Keratinocyte (primary cell): ENCODE data around the gene RPL32.
A peak's percentile ranks its signal among the peaks of the same experiment; 100 is the strongest.

ENCODE experiments used
- EZH2 ChIP-seq: IDR thresholded peaks from one replicate; pipeline ENCODE4 v1.6.1; 2012; ENCODE audit warnings: inconsistent platforms, mild to moderate bottlenecking, low read length, moderate library complexity
- TF ChIP-seq, protein P1 (sequence below), 3 experiments: IDR thresholded peaks in 1 of 3; conservative IDR thresholded peaks in 1 of 3; optimal IDR thresholded peaks in 1 of 3; 2 replicates in 2 of 3; 3 replicates in 1 of 3; pipeline versions ENCODE3 to v1.5.1; 2011; ENCODE audit warnings: low read length in 3 of 3, mild to moderate bottlenecking in 3 of 3, moderate library complexity in 2 of 3, control low read depth in 1 of 3, inconsistent platforms in 1 of 3; ENCODE audit not compliant: insufficient read depth in 2 of 3; ENCODE audit errors: extremely low read depth in 1 of 3

DNA sequence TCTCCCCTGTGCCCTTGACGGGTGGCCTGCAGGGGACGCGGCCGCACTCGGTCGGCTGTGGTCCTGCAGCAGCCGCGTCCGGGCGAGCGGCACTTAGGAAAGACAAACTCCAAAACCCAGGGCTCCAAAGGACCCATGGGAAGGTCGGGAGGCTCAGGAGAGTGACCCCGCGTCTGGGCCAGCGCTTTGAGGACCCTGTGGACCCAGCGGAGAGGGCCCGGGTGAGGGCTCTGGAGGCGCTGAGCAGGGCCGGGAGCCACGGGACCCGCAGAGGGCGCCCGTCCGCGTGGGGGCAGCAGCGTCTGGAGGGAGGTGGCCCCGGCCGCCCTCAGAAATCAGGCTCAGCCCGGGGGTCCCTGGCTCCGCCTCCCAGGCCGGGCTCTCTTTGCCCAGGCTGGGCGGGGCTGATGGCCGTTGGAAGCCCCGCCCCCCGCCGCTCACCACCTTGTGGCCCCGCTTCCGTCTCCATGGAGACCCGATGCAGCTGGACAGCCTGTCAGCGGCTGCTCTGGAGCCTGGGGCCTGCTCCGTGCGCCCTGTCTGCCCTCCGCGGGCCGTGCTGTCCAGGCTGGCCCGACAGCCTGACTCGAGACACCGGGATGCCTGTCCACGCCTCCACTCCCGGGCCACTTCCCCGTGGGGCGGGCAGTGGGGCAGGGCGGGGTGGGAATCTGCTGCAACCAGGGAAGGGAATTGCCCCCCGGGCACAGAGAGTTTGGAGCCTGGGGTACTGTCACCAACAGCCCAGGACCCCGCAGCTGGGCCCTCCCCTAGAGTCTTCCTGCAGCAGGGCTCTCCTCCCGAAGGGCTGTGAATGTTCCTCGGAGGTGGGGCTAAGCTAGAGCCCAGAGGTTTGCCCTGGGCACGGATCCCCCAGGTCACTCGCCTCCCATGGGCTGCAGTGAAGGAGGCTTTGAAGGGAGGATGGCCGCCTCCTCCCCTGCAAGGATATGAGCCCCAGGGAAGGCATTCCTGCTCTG, 34.8 kb upstream of the RPL32 start:
- TF ChIP-seq, protein P1, sequence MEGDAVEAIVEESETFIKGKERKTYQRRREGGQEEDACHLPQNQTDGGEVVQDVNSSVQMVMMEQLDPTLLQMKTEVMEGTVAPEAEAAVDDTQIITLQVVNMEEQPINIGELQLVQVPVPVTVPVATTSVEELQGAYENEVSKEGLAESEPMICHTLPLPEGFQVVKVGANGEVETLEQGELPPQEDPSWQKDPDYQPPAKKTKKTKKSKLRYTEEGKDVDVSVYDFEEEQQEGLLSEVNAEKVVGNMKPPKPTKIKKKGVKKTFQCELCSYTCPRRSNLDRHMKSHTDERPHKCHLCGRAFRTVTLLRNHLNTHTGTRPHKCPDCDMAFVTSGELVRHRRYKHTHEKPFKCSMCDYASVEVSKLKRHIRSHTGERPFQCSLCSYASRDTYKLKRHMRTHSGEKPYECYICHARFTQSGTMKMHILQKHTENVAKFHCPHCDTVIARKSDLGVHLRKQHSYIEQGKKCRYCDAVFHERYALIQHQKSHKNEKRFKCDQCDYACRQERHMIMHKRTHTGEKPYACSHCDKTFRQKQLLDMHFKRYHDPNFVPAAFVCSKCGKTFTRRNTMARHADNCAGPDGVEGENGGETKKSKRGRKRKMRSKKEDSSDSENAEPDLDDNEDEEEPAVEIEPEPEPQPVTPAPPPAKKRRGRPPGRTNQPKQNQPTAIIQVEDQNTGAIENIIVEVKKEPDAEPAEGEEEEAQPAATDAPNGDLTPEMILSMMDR (optimal IDR thresholded peaks at IDR 0.05 in 1 of 3, IDR thresholded peaks at IDR 0.05 in 1 of 3, conservative IDR thresholded peaks at IDR 0.05 in 1 of 3; ENCODE audit: extremely low read depth in 1 of 3, insufficient read depth in 2 of 3, low read length in 3 of 3): peak in 2 of 3 experiments; percentile 7 to 43
- no peak for TF ChIP-seq EZH2
